ENCODE results near the gene TARDBP. TPM values are rescaled to one million over a fixed set of nuclear protein-coding genes. Genes with fewer than 3 reads are reported as not detected.

TARDBP gene
- total RNA-seq, 3 donors from 2014 or later (not counting 1 experiment from before 2014, with no cell fraction given): 148 to 171 (median 161) TPM

- intact Hi-C loops (cut with micrococcal nuclease): no loop called here
- Mint-ChIP-seq H3K9me3 (no peaks in the 10 kb centered on the region), H3K27me3 (ENCODE audit: low read depth in 2 of 2) (no peaks in the 10 kb centered on the region), H3K27ac (no peak overlapping the region), H3K4me3 (no peak overlapping the region), H3K36me3 (no peaks in the 10 kb centered on the region), H3K4me1 (no peaks in the 10 kb centered on the region)
- TF ChIP-seq CTCF (IDR thresholded peaks at IDR 0.05): no peak
- H3K36me3 ChIP-seq (ENCODE audit: control insufficient read depth, insufficient read depth, low read length): peaks cover 4% of the 10 kb centered on the region
- no peak for DNase-seq
- H3K4me3 ChIP-seq (ENCODE audit: low read length): no peak overlapping the region
- H3K27ac ChIP-seq (ENCODE audit: low read length): no peak overlapping the region
- WGBS (ENCODE audit: insufficient coverage): 66% methylated on average over 18 of the region's 19 CpGs
- H3K4me1 ChIP-seq (ENCODE audit: control insufficient read depth, insufficient read depth, low read length): peaks cover 3% of the 10 kb centered on the region
- H3K27me3 ChIP-seq (ENCODE audit: control insufficient read depth, insufficient read depth, low read length): no peaks in the 10 kb centered on the region
- no peaks in the 10 kb centered on the region for H3K9me3 ChIP-seq (ENCODE audit: control insufficient read depth, insufficient read depth, low read length)
- no peak for ATAC-seq
Measured at GRCh38 chr1:11051781-11052511, 39.5 kb downstream of the TARDBP start.

GRCh38 chr1:11052839-11053757 lies 40.6 kb downstream of the TARDBP start:
- Mint-ChIP-seq H3K9me3 (no peaks in the 10 kb centered on the region), H3K27me3 (ENCODE audit: low read depth in 2 of 2) (no peaks in the 10 kb centered on the region), H3K4me1 (peaks cover 0 to 4% of the 10 kb centered on the region in 2 donors), H3K4me3 (no peak overlapping the region), H3K27ac (no peak overlapping the region), H3K36me3 (no peaks in the 10 kb centered on the region)
- peaks cover 3% of the 10 kb centered on the region for H3K4me1 ChIP-seq (ENCODE audit: control insufficient read depth, insufficient read depth, low read length)
- no peak overlapping the region for H3K4me3 ChIP-seq (ENCODE audit: low read length)
- 41% methylated on average over 29 of the region's 29 CpGs for WGBS (ENCODE audit: insufficient coverage)
- DNase-seq: no peak
- H3K9me3 ChIP-seq (ENCODE audit: control insufficient read depth, insufficient read depth, low read length): no peaks in the 10 kb centered on the region
- intact Hi-C loops (cut with micrococcal nuclease): no loop called here
- H3K27me3 ChIP-seq (ENCODE audit: control insufficient read depth, insufficient read depth, low read length): no peaks in the 10 kb centered on the region
- peaks cover 4% of the 10 kb centered on the region for H3K36me3 ChIP-seq (ENCODE audit: control insufficient read depth, insufficient read depth, low read length)
- H3K27ac ChIP-seq (ENCODE audit: low read length): no peak overlapping the region
- no peak for TF ChIP-seq CTCF (IDR thresholded peaks at IDR 0.05)
- no peak for ATAC-seq

- H3K36me3 Mint-ChIP-seq: no peaks in the 10 kb centered on the region
- Histone ChIP-seq H3K27me3 (ENCODE audit: control insufficient read depth, insufficient read depth, low read length) (no peaks in the 10 kb centered on the region), H3K4me3 (ENCODE audit: low read length) (no peak overlapping the region), H3K36me3 (ENCODE audit: control insufficient read depth, insufficient read depth, low read length) (peaks cover 4% of the 10 kb centered on the region), H3K27ac (ENCODE audit: low read length) (no peak overlapping the region), H3K9me3 (ENCODE audit: control insufficient read depth, insufficient read depth, low read length) (no peaks in the 10 kb centered on the region), H3K4me1 (ENCODE audit: control insufficient read depth, insufficient read depth, low read length) (peaks cover 7% of the 10 kb centered on the region)
- intact Hi-C loops (cut with micrococcal nuclease): no loop called here
- WGBS (ENCODE audit: insufficient coverage): 83% methylated on average over 10 of the region's 10 CpGs
- TF ChIP-seq CTCF (IDR thresholded peaks at IDR 0.05): no peak
- H3K9me3 Mint-ChIP-seq: no peaks in the 10 kb centered on the region
- H3K4me1 Mint-ChIP-seq: peaks cover 1 to 4% of the 10 kb centered on the region in 2 donors
- no peak for DNase-seq
- ATAC-seq: no peak
- no peak overlapping the region for H3K27ac Mint-ChIP-seq
- no peak overlapping the region for H3K4me3 Mint-ChIP-seq
- H3K27me3 Mint-ChIP-seq (ENCODE audit: low read depth in 2 of 2): no peaks in the 10 kb centered on the region
Measured at GRCh38 chr1:11053758-11054137, 41.3 kb downstream of the TARDBP start.
